Right lobe of liver (tissue), 6 donors: ENCODE results near the gene LRRC15. TPM values are rescaled to one million over a fixed set of nuclear protein-coding genes. Genes with fewer than 3 reads are reported as not detected.

Experiments
- ATAC-seq, 4 donors: fragments of 200-7000 bp; cut with Tn5 transposase; one replicate each; pipeline ENCODE4 v1.9.1; 2020; ENCODE audit warnings: mild to moderate bottlenecking in 4 of 4, moderate library complexity in 4 of 4
- DNase-seq, 3 donors: peaks; one replicate each; pipeline ENCODE4 v3.0.0-alpha.2; 2020
- H3K27ac ChIP-seq, 3 donors: fragments of 200-600 bp; one replicate each; pipeline ENCODE4 v1.8.0; 2022
- H3K27me3 ChIP-seq, 2 donors: fragments of 200-600 bp; one replicate each; pipeline ENCODE4 v1.8.0; 2022
- H3K36me3 ChIP-seq, 4 donors: fragments of 200-600 bp; sonication (generic) in 1 of 4; one replicate each; pipeline versions ENCODE4 v1.5.1 to v1.8.0; 2017 to 2022; ENCODE audit warnings: control low read depth in 1 of 4
- H3K4me1 ChIP-seq, 4 donors: fragments of 200-600 bp; sonication (generic) in 1 of 4; one replicate each; pipeline versions ENCODE4 v1.5.1 to v1.8.0; 2017 to 2022; ENCODE audit warnings: control low read depth in 1 of 4
- H3K4me3 ChIP-seq, 3 donors: fragments of 200-600 bp; one replicate each; pipeline ENCODE4 v1.8.0; 2022
- H3K9me3 ChIP-seq, 4 donors: fragments of 200-600 bp; sonication (generic) in 1 of 4; one replicate each; pipeline versions ENCODE4 v1.5.1 to v1.8.0; 2017 to 2022; ENCODE audit warnings: control low read depth in 1 of 4
- CTCF ChIP-seq, 4 donors: fragments of 200-600 bp in 3 of 4; fragments of 450-650 bp in 1 of 4; IDR thresholded peaks; one replicate each; pipeline versions ENCODE4 v1.5.1 to v1.8.0; 2016 to 2022; ENCODE audit warnings: antibody characterized with exemption in 4 of 4, mild to moderate bottlenecking in 2 of 4
- POLR2A ChIP-seq: fragments of 450-650 bp; IDR thresholded peaks from one replicate; pipeline ENCODE4 v1.6.1; 2017; ENCODE audit warnings: antibody characterized with exemption, mild to moderate bottlenecking
- WGBS: methylation state at CpG from one replicate; pipeline ENCODE4 v1.1.6; 2018; ENCODE audit warnings: low coverage, low lambda C conversion rate; ENCODE audit not compliant: insufficient coverage; ENCODE audit errors: missing lambda C conversion rate; 5-methylcytosine and 5-hydroxymethylcytosine counted together
- intact Hi-C, 2 donors: fragments of 100-400 bp; cut with DNase I; formaldehyde crosslinking; loops; one replicate each; pipeline versions ENCODE4 v1.11.2 to v1.14.1; 2022
- total RNA-seq, 6 experiments: library from RNA; depleted of rRNA in 2 of 6; stranded (reverse); fragments of >200 nt in 2 of 6; fragmentation: NEBNext Ultra II Directional in 3 of 6; extraction: Animal tissue kit (Norgen Biotek cat#: 25700) in 3 of 6; gene quantifications; one replicate each; pipeline versions ENCODE4 v1.1.0 to v1.2.4, GENCODE V29; 2016 to 2023
- donor health status: DM: no; HTN: yes; CAD: no.
- donor health status: DM: no; HTN: no; CAD: no.
- donor health status: DM: no; HTN: no; CAD: no.
- donor health status: DM: no; HTN: yes; CAD: no.
- donor health status: DM: no; HTN: yes; CAD: no.

Gene LRRC15
- total RNA-seq, 6 experiments from 2014 or later = 0.07 to 0.37 (median 0.09) TPM; not detected in 1

DNA sequence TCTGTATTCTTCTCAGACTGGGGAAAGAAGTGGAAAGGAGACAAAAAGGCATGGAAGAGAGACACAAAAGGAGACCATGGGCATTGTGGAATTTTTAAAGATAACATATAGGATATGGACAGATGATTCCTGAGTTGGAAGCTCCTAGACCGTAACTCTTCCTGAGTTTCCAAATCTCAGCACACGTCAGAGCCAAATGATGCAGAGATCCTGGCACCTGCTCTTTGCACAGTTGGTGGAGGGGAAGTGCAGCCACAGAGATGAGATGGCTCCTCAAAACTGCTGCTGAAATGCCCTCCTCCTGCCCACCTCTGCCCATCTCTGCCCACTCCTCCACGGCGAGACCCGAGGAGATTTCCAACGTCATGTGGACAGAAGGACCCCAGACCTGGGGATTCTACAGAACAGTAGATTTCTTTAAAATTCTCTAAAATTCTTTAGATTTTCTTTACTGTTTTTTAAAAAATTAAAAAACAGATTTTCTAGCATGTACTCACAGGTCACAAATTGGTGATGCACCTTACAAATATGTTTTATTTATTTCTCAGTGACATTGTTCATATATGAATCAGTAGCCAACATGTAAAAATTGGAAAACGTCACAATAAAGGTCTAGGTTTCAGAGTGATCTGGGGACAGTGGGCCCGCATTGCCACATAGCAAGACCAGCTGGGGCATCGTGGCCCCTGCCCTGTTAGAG is 26.5 kb downstream of the LRRC15 start:
- Histone ChIP-seq H3K27me3 (no peaks in the 10 kb centered on the region), H3K4me3 (no peak overlapping the region), H3K36me3 (peaks cover 0 to 26% (median 10%) of the 10 kb centered on the region in 4 donors), H3K4me1 (peaks cover 0 to 6% (median 0%) of the 10 kb centered on the region in 4 donors), H3K27ac (no peak overlapping the region), H3K9me3 (no peaks in the 10 kb centered on the region)
- TF ChIP-seq CTCF (IDR thresholded peaks at IDR 0.05) (no peak), POLR2A (no peak)
- 61% methylated on average over 9 of the region's 9 CpGs for WGBS
- DNase-seq (no peak), ATAC-seq (no peak)
- intact Hi-C loops = loop anchor here in 1 of 2 donors (5.0 kb wide), 1 partner anchor 64 kb away; no protein-coding TSS in a partner anchor

DNA sequence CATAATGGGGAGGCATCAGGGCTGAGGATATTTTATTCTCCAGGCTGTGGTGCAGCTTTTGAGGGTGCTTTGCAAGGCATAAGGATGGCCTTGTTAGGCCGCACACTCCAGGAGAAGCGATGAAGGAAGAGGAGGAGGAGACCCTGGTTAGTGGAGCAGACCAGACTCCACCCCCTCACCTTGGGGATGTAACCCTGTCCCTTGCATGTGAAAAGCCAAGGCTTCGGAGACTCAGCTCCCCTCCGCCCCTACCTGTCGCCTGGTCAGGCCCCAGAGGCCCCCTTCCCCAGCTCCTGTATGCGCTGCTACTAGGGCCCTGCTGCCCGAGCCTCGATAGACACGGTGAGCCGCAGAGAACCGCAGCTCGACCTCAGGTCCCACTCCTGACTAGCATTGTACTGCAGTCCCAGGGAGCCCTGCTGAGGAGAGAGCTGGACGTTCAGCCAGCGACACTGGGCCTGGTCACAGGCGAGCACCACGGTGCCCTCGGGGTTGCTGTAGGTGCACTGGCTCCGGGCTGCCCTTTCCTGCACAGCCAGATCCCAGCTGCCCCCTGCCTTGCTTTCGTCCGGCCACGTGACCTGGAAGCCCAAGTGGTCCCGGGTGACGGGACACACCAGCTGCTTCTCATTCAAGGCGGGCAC is 28.7 kb downstream of the LRRC15 start:
- H3K9me3 ChIP-seq = no peaks in the 10 kb centered on the region
- TF ChIP-seq CTCF (IDR thresholded peaks at IDR 0.05) (no peak), POLR2A (no peak)
- intact Hi-C loops = loop anchor here in 1 of 2 donors (5.0 kb wide), 1 partner anchor 66 kb away; no protein-coding TSS in a partner anchor
- no peak overlapping the region for H3K4me3 ChIP-seq
- no peaks in the 10 kb centered on the region for H3K27me3 ChIP-seq
- 75% methylated on average over 5 of the region's 24 CpGs for WGBS
- ATAC-seq (no peak), DNase-seq (no peak)
- H3K36me3 ChIP-seq = peaks cover 0 to 26% (median 10%) of the 10 kb centered on the region in 4 donors
- H3K27ac ChIP-seq = no peak overlapping the region
- H3K4me1 ChIP-seq = peaks cover 0 to 6% (median 0%) of the 10 kb centered on the region in 4 donors

GRCh38 chr3:194339840-194340239 is 29.7 kb downstream of the LRRC15 start:
- no peak overlapping the region for H3K27ac ChIP-seq
- H3K4me3 ChIP-seq = no peak overlapping the region
- DNase-seq (no peak), ATAC-seq (no peak)
- peaks cover 0 to 6% (median 0%) of the 10 kb centered on the region in 4 donors for H3K4me1 ChIP-seq
- no peaks in the 10 kb centered on the region for H3K9me3 ChIP-seq
- H3K27me3 ChIP-seq = no peaks in the 10 kb centered on the region
- TF ChIP-seq POLR2A (no peak), CTCF (IDR thresholded peaks at IDR 0.05) (no peak)
- peaks cover 0 to 26% (median 10%) of the 10 kb centered on the region in 4 donors for H3K36me3 ChIP-seq
- WGBS = 62% methylated on average over 5 of the region's 5 CpGs
- intact Hi-C loops = loop anchor here (5.0 to 10.0 kb wide), 3 partner anchors 62 to 255 kb away; no protein-coding TSS in a partner anchor

- ATAC-seq (no peak), DNase-seq (no peak)
- Histone ChIP-seq H3K27me3 (no peaks in the 10 kb centered on the region), H3K9me3 (no peaks in the 10 kb centered on the region), H3K36me3 (peaks cover 0 to 26% (median 10%) of the 10 kb centered on the region in 4 donors), H3K4me3 (no peak overlapping the region), H3K4me1 (peaks cover 0 to 6% (median 0%) of the 10 kb centered on the region in 4 donors), H3K27ac (no peak overlapping the region)
- TF ChIP-seq POLR2A = no peak
- no peak for TF ChIP-seq CTCF (IDR thresholded peaks at IDR 0.05)
- WGBS = 94% methylated on average over 1 of the region's 9 CpGs
- intact Hi-C loops = loop anchor here (5.0 to 10.0 kb wide), 2 partner anchors 63 to 255 kb away; no protein-coding TSS in a partner anchor
These were observed 30.2 kb downstream of the LRRC15 start for GRCh38 chr3:194339356-194339755.
